ENCODE data around the gene EGLN1. TPM values are rescaled to one million over a fixed set of nuclear protein-coding genes. Genes with fewer than 3 reads are reported as not detected.

EGLN1 gene
- total RNA-seq, 1 donor = 44.1 TPM

- TF ChIP-seq CTCF (IDR thresholded peaks at IDR 0.05; ENCODE audit: insufficient read depth, low read length) = no peak
- H3K4me3 ChIP-seq (ENCODE audit: low read depth, low read length) = no peak overlapping the region
- no peak for DNase-seq (ENCODE audit: low read depth)
These were observed 58.5 kb downstream of the EGLN1 start for GRCh38 chr1:231363624-231364023.

- no peak for TF ChIP-seq CTCF (IDR thresholded peaks at IDR 0.05; ENCODE audit: insufficient read depth, low read length)
- no peak overlapping the region for H3K4me3 ChIP-seq (ENCODE audit: low read depth, low read length)
- no peak for DNase-seq (ENCODE audit: low read depth)
These were observed 59.8 kb downstream of the EGLN1 start for GRCh38 chr1:231362325-231362724.

- TF ChIP-seq CTCF (IDR thresholded peaks at IDR 0.05; ENCODE audit: insufficient read depth, low read length) = no peak
- peak; percentile 96 for DNase-seq (ENCODE audit: low read depth)
- H3K4me3 ChIP-seq (ENCODE audit: low read depth, low read length) = no peak overlapping the region
These were observed 63.0 kb downstream of the EGLN1 start for GRCh38 chr1:231359113-231359512.

- no peak overlapping the region for H3K4me3 ChIP-seq (ENCODE audit: low read depth, low read length)
- DNase-seq (ENCODE audit: low read depth) = peak; percentile 85
- TF ChIP-seq CTCF (IDR thresholded peaks at IDR 0.05; ENCODE audit: insufficient read depth, low read length) = peak; percentile 72
These were observed 64.2 kb downstream of the EGLN1 start for GRCh38 chr1:231357831-231358354.

GRCh38 chr1:231357187-231357772 lies 64.8 kb downstream of the EGLN1 start:
- H3K4me3 ChIP-seq (ENCODE audit: low read depth, low read length) = no peak overlapping the region
- DNase-seq (ENCODE audit: low read depth) = no peak
- no peak for TF ChIP-seq CTCF (IDR thresholded peaks at IDR 0.05; ENCODE audit: insufficient read depth, low read length)

GRCh38 chr1:231355171-231355570 lies 66.9 kb downstream of the EGLN1 start:
- no peak for TF ChIP-seq CTCF (IDR thresholded peaks at IDR 0.05; ENCODE audit: insufficient read depth, low read length)
- no peak for DNase-seq (ENCODE audit: low read depth)
- H3K4me3 ChIP-seq (ENCODE audit: low read depth, low read length) = no peak overlapping the region
